Fibroblast of the aortic adventitia (primary cell): ENCODE data around the gene PPM1H. TPM values are rescaled to one million over a fixed set of nuclear protein-coding genes. Genes with fewer than 3 reads are reported as not detected.
"Not testable (repeated sequence)": the region's sequence is repeated elsewhere in the genome, so short reads cannot be mapped to it uniquely, and the experiment has no call there.

Experiments used
- DNase-seq: peaks from one replicate; pipeline ENCODE4 v3.0.0-alpha.2; 2010; ENCODE audit warnings: low read depth
- H3K4me3 ChIP-seq: 2 replicates; pipeline ENCODE4 v1.5.1; 2011; ENCODE audit warnings: low read depth, mild to moderate bottlenecking, control low read depth, low read length, moderate library complexity
- total RNA-seq: library from RNA; depleted of rRNA; stranded (reverse); fragments of >200 nt; gene quantifications from 2 replicates; pipeline ENCODE4 v1.2.3, GENCODE V29; 2012; ENCODE audit warnings: low replicate concordance
- TF ChIP-seq, protein P1 (sequence below): IDR thresholded peaks from 2 replicates; pipeline ENCODE4 v1.5.1; 2011; ENCODE audit warnings: mild to moderate bottlenecking, low read length, control low read depth, inconsistent platforms; ENCODE audit not compliant: insufficient read depth

PPM1H gene
- total RNA-seq, 1 donor, result 1.3 TPM

DNA sequence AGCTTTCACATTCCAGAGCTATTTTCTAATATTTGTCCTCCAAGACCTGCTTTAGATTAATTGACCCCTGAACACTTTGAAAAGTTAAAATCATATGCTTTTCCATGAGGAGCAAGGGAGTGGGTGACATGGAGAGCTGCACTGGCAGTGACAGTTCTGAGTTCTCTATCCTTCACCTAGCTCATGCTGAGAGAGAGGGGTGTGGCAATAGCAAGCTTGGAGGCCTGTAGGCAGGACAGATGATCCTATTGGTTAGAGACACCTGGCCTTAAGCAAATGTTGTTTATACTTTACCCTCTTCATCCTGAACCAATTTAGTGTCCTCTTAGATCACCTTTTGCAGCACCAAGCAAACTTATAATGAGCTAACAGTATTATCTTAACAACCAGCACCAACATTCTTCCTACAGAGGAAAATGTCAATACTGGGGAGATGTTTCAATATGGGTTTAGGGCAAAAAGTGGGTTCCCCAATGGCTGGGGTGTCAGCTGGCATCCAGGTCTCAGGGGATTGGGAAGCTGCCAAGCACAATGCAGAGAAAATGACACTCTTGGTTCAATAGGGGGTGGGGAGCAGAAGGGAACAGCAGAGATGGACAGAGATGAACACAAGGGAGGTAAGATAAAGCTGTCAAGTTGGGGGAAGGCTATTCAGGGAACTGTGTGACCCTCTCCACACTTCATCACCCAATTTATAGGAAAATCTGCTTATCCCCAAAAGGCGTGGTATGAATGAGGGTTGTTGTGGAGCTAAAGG is 37.0 kb upstream of the PPM1H start:
- no peak overlapping the region for H3K4me3 ChIP-seq
- DNase-seq, result no peak
- TF ChIP-seq, protein P1, sequence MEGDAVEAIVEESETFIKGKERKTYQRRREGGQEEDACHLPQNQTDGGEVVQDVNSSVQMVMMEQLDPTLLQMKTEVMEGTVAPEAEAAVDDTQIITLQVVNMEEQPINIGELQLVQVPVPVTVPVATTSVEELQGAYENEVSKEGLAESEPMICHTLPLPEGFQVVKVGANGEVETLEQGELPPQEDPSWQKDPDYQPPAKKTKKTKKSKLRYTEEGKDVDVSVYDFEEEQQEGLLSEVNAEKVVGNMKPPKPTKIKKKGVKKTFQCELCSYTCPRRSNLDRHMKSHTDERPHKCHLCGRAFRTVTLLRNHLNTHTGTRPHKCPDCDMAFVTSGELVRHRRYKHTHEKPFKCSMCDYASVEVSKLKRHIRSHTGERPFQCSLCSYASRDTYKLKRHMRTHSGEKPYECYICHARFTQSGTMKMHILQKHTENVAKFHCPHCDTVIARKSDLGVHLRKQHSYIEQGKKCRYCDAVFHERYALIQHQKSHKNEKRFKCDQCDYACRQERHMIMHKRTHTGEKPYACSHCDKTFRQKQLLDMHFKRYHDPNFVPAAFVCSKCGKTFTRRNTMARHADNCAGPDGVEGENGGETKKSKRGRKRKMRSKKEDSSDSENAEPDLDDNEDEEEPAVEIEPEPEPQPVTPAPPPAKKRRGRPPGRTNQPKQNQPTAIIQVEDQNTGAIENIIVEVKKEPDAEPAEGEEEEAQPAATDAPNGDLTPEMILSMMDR, result no peak

DNA sequence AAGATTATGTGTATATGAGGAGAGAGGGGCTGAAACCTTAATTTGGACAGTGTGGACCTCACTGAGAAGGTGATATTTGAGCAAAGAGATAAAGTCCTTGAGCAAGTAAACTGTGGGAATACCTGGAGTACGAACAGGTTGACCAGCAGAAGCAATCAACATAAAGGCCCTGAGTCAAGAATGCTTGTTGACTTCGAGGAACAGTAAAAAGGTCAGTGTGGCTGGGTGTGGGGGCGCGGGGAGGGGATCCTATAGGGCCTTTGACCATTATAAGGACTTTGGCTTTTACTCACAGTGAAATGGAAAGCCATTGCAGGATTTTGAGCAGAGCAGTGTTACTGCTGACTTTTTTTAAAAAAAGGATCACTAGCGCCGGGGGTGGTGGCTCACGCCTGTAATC is 34.7 kb upstream of the PPM1H start:
- no peak for DNase-seq
- no peak overlapping the region for H3K4me3 ChIP-seq
- TF ChIP-seq, protein P1, result no peak

DNA sequence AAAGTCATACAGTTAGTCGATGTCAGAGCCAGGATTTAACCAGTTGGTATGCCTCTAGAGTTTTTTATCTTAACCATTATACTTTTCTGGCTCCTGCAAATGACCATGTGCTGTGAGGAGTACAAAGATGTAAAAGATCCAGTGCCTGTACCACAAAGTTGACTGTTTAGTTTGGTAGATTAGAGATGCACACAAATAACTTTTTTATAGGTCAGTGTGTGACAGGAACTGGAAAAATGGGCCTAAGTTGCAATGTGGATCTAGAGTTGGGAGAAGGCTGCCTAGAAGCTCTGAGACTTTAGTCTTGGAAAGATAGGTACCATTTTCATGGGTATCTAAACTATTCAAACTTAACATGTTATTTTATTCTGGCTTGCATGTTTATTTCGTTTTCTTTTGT is 32.8 kb upstream of the PPM1H start:
- DNase-seq, result no peak
- H3K4me3 ChIP-seq, result no peak overlapping the region
- TF ChIP-seq, protein P1, result no peak

DNA sequence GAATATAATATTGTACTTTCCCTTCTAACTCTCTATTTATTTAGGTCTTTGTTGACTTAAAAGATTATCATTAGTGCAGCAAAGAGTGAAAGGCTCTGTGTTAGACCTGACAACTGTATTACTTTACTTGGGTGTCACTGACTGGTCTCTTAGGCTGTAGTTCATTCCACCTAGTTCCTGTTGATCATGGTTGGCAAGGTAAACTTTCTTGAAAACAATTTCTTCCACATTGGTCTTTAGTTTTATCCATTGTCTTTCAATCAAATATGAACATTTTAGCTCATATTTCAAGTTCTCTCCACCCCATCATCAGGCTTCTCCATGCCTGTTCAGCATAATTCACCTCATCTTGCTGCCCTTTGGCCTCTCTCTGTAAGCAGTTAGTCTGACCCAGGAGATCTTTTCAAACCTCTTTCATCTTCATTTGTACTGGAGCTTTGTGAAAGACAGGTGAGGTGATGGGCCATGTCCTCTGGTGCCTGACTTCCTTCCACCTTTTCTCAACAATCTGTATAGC is 32.1 kb upstream of the PPM1H start:
- TF ChIP-seq, protein P1, result no peak
- no peak for DNase-seq
- no peak overlapping the region for H3K4me3 ChIP-seq

DNA sequence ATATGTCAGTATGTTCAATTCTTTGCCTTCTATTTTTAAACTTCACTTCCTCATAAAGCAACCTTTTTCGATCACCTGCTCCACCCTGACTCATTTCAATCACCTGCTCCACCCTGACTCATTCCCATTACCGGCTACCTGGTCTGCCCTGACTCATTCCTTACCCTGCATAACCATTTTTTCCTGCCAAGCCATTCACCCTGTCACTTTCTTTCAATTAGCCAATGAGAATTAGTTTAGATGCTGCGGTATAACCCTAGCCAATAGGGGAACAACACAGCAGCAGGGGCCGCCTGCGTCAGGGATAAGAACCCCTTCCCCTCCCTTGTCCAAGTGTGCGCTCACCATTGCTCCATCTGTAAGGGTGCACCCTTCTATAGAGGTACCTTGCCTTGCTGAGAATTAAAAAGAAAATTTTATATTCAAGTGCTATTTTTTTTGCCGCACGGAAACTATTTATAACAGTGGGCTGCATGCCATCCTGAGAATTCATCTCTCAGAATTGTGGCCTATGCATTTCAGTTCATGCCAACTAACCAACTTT is 31.6 kb upstream of the PPM1H start:
- H3K4me3 ChIP-seq, DNase-seq: not testable (repeated sequence)

DNA sequence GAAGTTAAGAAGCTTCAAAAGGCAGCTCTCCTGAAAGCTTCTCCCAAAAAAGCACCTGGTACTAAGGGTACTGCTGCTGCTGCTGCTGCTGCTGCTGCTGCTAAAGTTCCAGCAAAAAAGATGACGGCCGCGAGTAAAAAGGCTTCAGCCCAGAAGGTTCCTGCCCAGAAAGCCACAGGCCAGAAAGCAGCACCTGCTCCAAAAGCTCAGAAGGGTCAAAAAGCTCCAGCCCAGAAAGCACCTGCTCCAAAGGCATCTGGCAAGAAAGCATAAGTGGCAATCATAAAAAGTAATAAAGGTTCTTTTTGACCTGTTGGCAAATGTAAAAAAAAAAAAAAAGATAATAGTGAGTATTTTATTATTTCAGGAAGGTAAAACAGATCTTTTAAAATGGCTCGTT is 30.8 kb upstream of the PPM1H start:
- H3K4me3 ChIP-seq, DNase-seq: not testable (repeated sequence)

DNA sequence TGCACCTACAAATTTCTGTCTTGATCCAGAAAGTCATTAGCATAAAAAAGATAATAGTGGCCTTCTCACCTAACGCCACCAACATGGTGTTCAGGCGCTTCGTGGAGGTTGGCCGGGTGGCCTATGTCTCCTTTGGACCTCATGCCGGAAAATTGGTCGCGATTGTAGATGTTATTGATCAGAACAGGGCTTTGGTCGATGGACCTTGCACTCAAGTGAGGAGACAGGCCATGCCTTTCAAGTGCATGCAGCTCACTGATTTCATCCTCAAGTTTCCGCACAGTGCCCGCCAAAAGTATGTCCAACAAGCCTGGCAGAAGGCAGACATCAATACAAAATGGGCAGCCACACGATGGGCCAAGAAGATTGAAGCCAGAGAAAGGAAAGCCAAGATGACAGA is 30.3 kb upstream of the PPM1H start:
- DNase-seq, H3K4me3 ChIP-seq: not testable (repeated sequence)

DNA sequence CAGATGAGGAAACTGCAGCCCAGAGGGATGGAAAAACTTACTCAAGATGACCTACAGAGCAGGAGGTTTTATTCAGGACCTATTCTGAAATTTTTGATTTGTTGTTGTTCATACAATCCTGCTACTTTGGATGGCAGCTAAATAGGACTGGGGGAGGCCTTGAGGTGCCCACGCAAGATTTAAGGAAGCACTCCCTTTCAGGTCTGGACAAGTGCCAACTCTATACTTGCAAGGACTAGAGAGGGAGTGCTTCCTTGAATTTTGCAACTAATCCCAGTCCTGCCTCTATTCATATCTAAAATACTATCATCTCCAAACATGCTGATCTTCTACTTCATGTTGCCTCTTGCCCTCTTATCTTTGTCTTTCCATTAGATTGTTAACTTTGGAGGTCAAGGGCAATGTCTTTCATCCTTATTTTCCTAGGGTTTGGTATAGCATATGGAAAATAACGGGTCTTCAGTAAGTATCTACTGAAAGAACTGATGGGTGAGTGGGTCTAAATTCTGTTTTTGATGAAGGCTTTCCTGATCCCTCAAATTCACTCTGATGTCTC is 28.6 kb upstream of the PPM1H start:
- DNase-seq, result no peak
- TF ChIP-seq, protein P1, result no peak
- no peak overlapping the region for H3K4me3 ChIP-seq
